DMS153 treated with DMSO at 0.1 percent for 48 hours (cell line): ENCODE results near the gene GNL3.
"Not testable (repeated sequence)": the region's sequence is repeated elsewhere in the genome, so short reads cannot be mapped to it uniquely, and the experiment has no call there.

Experiments used
- DNase-seq: peaks from one replicate; lab custom pipeline; 2025; ENCODE audit not compliant: unreplicated experiment; lab: John Stamatoyannopoulos, UW

Gene GNL3

GRCh38 chr3:52719618-52720017, 33.8 kb downstream of the GNL3 start:
- no peak for DNase-seq

GRCh38 chr3:52721002-52721729, 35.3 kb downstream of the GNL3 start:
- no peak for DNase-seq

GRCh38 chr3:52721730-52722008, 35.8 kb downstream of the GNL3 start:
- no peak for DNase-seq

- DNase-seq, result no peak
Observed at GRCh38 chr3:52722491-52722890, 36.7 kb downstream of the GNL3 start.

GRCh38 chr3:52723935-52724334, 38.1 kb downstream of the GNL3 start:
- DNase-seq, result no peak

- no peak for DNase-seq
Observed at GRCh38 chr3:52724511-52724910, 38.7 kb downstream of the GNL3 start.

- not testable (repeated sequence) for DNase-seq
Observed at GRCh38 chr3:52728753-52729152, 42.9 kb downstream of the GNL3 start.

GRCh38 chr3:52730681-52731080, 44.8 kb downstream of the GNL3 start:
- no peak for DNase-seq

GRCh38 chr3:52731590-52731989, 45.8 kb downstream of the GNL3 start:
- no peak for DNase-seq

- no peak for DNase-seq
Observed at GRCh38 chr3:52733256-52733891, 47.5 kb downstream of the GNL3 start.

- no peak for DNase-seq
Observed at GRCh38 chr3:52739730-52740129, 53.9 kb downstream of the GNL3 start.

GRCh38 chr3:52742418-52743041, 56.7 kb downstream of the GNL3 start:
- DNase-seq, result peak; percentile 0

GRCh38 chr3:52743152-52743551, 57.3 kb downstream of the GNL3 start:
- no peak for DNase-seq

GRCh38 chr3:52743721-52744120, 57.9 kb downstream of the GNL3 start:
- no peak for DNase-seq
